Fibroblast of the aortic adventitia (primary cell): ENCODE data around the gene PLIN3. TPM values are rescaled to one million over a fixed set of nuclear protein-coding genes. Genes with fewer than 3 reads are reported as not detected.
A peak's percentile ranks its signal among the peaks of the same experiment; 100 is the strongest.
"Not testable (repeated sequence)": the region's sequence is repeated elsewhere in the genome, so short reads cannot be mapped to it uniquely, and the experiment has no call there.

ENCODE experiments used
- DNase-seq: peaks from one replicate; pipeline ENCODE4 v3.0.0-alpha.2; 2010; ENCODE audit warnings: low read depth
- H3K4me3 ChIP-seq: 2 replicates; pipeline ENCODE4 v1.5.1; 2011; ENCODE audit warnings: low read depth, mild to moderate bottlenecking, control low read depth, low read length, moderate library complexity
- CTCF ChIP-seq: IDR thresholded peaks from 2 replicates; pipeline ENCODE4 v1.5.1; 2011; ENCODE audit warnings: mild to moderate bottlenecking, low read length, control low read depth, inconsistent platforms; ENCODE audit not compliant: insufficient read depth
- total RNA-seq: library from RNA; depleted of rRNA; stranded (reverse); fragments of >200 nt; gene quantifications from 2 replicates; pipeline ENCODE4 v1.2.3, GENCODE V29; 2012; ENCODE audit warnings: low replicate concordance

PLIN3 gene
- total RNA-seq, 1 donor, result 227 TPM

DNA sequence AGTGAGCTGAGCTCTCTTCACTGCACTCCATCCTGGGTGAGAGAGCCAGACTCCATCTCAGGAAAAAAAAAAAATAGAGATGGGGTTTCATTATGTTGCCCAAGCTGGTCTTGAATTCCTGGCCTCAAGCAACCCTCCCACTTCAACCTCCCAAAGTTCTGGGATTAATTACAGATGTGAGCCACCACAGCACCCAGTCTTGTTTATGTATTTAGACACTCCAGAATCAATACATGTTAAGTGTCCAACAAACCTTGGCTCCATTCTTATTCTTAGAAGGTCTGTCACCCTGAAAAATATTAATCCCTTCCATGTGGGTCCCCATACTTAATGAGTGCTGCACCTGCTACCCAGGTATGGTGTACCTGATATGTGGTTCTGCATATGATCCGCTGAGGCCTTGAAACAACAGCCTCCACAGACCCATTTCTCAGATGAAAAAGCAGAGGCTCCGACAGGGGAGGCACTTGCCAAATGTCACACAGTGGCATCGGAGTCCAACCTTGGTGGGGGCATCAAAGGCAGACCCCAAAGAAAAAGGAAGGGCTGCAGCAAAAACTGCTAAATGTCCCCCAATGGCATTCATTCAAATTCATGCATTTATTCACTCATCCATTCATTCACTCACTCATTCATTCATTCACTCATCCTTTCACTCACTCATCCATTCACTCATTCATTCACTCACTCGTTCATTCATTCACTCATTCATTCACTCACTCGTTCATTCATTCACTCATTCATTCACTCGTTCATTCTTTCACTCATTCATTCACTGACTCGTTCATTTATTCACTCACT, 52.6 kb downstream of the PLIN3 start:
- no peak for TF ChIP-seq CTCF
- H3K4me3 ChIP-seq, result no peak overlapping the region
- DNase-seq, result peak; percentile 71

GRCh38 chr19:4811328-4812131, 55.9 kb downstream of the PLIN3 start:
- TF ChIP-seq CTCF, result peak; percentile 84
- peak; percentile 59 for DNase-seq
- H3K4me3 ChIP-seq, result no peak overlapping the region

DNA sequence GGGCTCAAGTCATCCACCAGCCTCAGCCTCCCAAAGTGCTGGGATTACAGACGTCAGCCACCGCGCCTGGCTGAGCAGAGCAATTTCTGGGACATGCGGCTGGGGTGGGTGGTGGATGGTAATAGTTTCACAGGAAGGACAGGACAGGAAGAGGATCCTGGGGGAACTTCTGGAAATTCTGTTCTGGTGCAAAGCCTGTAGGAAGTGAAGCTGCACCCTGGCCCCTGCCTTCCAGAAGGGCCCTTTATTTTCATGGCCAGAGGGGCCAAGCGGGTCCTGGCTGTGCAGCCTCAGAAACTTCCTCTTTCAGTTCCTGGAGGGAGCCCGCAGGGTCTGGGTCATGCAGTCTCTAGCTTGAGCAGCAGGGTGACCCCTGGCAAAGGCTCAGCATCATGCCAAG, 60.3 kb downstream of the PLIN3 start:
- TF ChIP-seq CTCF, result no peak
- no peak for DNase-seq
- H3K4me3 ChIP-seq, result no peak overlapping the region

DNA sequence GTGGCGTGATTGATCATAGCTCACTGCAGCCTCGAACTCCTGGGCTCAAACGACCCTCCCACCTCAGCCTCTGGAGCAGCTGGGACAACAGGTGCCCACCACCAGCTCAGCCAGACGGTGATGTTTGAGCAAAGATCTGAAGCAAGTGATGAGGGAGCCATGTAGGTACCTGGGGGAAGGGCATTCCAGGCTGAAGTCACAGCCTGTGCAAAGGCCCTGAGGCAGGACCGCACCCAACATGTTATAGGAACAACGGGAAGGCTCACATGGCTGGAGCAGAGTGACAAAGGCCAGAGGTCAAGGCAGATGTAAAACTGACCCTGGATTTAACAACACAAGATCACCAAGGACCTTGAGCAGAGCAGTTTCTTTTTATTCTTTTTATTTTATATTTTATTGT, 61.1 kb downstream of the PLIN3 start:
- TF ChIP-seq CTCF, result no peak
- no peak overlapping the region for H3K4me3 ChIP-seq
- DNase-seq, result no peak

DNA sequence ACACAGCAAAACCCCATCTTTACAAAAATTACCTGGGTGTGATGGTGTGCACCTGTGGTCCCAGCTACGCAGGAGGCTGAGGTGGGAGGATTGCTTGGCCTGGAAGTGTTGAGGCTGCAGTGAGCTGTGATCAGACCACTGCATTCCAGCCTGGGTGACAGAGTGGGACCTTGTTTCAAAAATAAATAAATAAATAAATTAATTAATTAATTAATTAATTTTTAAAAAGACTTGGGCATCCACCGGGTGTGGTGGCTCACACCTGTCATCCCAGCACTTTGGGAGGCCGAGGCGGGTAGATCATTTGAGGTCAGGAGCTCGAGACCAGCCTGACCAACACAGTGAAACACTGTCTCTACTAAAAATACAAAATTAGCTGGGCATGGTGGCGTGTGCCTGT, 62.3 kb downstream of the PLIN3 start:
- DNase-seq, H3K4me3 ChIP-seq: not testable (repeated sequence)

DNA sequence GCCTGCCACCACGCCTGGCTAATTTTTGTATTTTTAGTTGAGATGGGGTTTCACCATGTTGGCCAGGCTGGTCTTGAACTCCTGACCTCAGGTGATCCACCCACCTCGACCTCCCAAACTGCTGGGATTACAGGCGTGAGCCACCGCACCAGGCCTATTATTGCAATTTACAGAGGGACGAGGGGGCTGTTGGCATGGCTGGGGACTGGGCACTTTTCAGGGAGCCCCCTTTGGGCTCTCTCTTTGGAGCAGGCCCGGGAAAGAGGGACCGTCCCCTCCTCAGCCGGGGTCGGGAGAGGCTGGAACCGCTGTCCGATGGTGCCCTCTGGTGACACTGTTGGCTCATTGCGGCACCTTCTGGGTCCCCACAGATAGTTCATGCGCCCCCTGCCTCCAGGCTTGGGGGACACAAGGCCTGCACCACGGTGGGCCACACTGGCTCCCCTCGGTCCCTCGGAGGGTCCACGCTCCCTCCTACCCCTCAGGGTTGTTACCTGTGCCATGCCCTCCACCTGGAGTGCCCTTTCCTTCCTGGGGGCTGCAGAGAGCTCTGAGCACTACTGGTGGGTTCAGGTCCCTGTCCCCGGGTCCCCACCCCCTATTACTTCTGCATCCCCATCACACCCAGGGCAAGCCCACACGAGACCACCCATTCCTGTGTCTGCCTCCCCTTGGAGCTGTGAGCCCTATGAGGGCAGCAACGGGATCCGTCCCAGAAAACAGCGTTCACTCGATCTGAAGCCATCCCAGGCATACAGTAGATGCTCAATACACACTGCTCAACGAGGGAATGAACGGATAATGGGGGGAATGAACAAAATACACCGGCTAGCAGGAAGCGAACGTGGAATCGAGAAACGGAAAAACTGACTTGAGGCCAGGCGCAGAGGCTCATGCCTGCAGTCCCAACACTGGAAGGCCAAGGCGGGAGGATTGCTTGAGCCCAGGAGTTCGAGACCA, 63.5 kb downstream of the PLIN3 start:
- TF ChIP-seq CTCF, result peak; percentile 74

GRCh38 chr19:4802711-4803110, 64.8 kb downstream of the PLIN3 start:
- no peak for TF ChIP-seq CTCF
- DNase-seq, result no peak
- H3K4me3 ChIP-seq, result no peak overlapping the region

More for the DNA sequence above, 63.5 kb downstream of the PLIN3 start:
- H3K4me3 ChIP-seq, result no peak overlapping the region
- peak; percentile 33 for DNase-seq
